Cardiac muscle cell (in vitro differentiated cells and primary cell): Measurements from ENCODE around the gene CD53. TPM values are rescaled to one million over a fixed set of nuclear protein-coding genes. Genes with fewer than 3 reads are reported as not detected.
"Not testable (repeated sequence)": the region's sequence is repeated elsewhere in the genome, so short reads cannot be mapped to it uniquely, and the experiment has no call there.

ENCODE experiments used
- DNase-seq, 2 donors: peaks; one replicate each; pipeline versions ENCODE4 v3.0.0 to v3.0.0-alpha.2; 2010 to 2017; ENCODE audit warnings: low read depth in 1 of 2, low spot score in 1 of 2
- H3K27ac ChIP-seq: fragments of 200-600 bp; sonication (generic); 2 replicates; pipeline ENCODE4 v1.5.1; 2016
- H3K27me3 ChIP-seq: fragments of 200-600 bp; sonication (generic); 2 replicates; pipeline ENCODE4 v1.6.0; 2016; ENCODE audit warnings: control low read depth
- H3K36me3 ChIP-seq: fragments of 200-600 bp; sonication (generic); 2 replicates; pipeline ENCODE4 v1.5.1; 2016; ENCODE audit warnings: control low read depth
- H3K4me1 ChIP-seq: fragments of 200-600 bp; sonication (generic); 2 replicates; pipeline ENCODE4 v1.8.1; 2017; ENCODE audit warnings: low read depth, mild to moderate bottlenecking, mixed run types
- H3K4me3 ChIP-seq: fragments of 200-600 bp; sonication (generic); 2 replicates; pipeline ENCODE4 v1.5.1; 2016; ENCODE audit warnings: mild to moderate bottlenecking
- H3K9me3 ChIP-seq: fragments of 200-600 bp; sonication (generic); 2 replicates; pipeline ENCODE4 v1.5.1; 2017; ENCODE audit warnings: low read depth, mild to moderate bottlenecking, control low read depth
- polyA plus RNA-seq: library from polyadenylated mRNA; unstranded; fragments of >200 nt; fragmentation: Nextera tagmentation; extraction: Ambion mirVana; gene quantifications from 2 replicates; pipeline ENCODE4 v1.2.1, GENCODE V29; 2016
- total RNA-seq: library from RNA; depleted of rRNA; stranded (reverse); fragments of >200 nt; gene quantifications from 2 replicates; pipeline ENCODE4 v1.2.3, GENCODE V29; 2016
- TF ChIP-seq, protein P1 (sequence below): IDR thresholded peaks from 2 replicates; pipeline ENCODE4 v1.5.1; 2012; ENCODE audit warnings: low read depth, mild to moderate bottlenecking, low read length

CD53 gene
- total and polyA plus RNA-seq, 2 experiments from 2014 or later, result not detected

DNA sequence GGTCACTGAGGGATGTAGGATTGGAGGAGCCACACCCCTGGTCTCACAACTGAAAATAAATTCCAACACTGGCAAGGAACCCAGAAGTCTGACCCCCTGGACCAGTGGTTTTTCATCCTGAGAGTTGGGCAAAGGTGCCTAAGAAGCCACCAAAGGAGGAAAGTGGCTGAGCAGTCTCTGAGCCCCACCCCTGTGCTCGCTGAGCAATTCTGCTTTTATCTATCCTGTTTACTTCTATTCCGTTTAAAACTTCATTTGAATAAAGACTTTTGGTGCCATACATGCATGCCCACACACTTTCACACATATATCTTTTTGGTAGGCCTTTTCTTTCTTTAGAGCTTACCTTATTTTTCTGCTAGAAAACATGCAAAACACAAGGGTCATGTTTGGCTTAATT lies 13.9 kb upstream of the CD53 start:
- no peaks in the 10 kb centered on the region for H3K27me3 ChIP-seq
- no peaks in the 10 kb centered on the region for H3K4me1 ChIP-seq
- DNase-seq, result no peak
- no peak overlapping the region for H3K27ac ChIP-seq
- no peak overlapping the region for H3K4me3 ChIP-seq
- no peaks in the 10 kb centered on the region for H3K9me3 ChIP-seq
- TF ChIP-seq, protein P1, sequence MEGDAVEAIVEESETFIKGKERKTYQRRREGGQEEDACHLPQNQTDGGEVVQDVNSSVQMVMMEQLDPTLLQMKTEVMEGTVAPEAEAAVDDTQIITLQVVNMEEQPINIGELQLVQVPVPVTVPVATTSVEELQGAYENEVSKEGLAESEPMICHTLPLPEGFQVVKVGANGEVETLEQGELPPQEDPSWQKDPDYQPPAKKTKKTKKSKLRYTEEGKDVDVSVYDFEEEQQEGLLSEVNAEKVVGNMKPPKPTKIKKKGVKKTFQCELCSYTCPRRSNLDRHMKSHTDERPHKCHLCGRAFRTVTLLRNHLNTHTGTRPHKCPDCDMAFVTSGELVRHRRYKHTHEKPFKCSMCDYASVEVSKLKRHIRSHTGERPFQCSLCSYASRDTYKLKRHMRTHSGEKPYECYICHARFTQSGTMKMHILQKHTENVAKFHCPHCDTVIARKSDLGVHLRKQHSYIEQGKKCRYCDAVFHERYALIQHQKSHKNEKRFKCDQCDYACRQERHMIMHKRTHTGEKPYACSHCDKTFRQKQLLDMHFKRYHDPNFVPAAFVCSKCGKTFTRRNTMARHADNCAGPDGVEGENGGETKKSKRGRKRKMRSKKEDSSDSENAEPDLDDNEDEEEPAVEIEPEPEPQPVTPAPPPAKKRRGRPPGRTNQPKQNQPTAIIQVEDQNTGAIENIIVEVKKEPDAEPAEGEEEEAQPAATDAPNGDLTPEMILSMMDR, result no peak
- no peaks in the 10 kb centered on the region for H3K36me3 ChIP-seq

DNA sequence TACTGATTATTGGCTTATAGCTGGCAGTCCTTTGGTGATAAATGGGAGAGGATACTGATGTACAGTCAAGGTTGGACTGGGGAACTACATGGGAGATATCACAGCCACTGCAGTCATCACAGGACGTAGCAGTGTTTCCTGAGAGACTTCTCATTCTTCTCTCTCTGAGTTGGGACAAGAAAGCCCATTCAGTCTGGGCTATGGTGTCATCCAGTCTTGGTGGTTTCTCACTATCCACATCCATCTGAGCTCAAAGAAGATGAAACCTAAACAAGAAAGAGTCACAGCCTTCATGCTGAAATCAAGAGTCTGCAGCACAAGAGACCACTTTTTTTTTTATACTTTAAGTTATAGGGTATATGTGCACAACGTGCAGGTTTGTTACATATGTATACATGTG lies 12.8 kb upstream of the CD53 start:
- no peaks in the 10 kb centered on the region for H3K9me3 ChIP-seq
- H3K4me3 ChIP-seq, result no peak overlapping the region
- DNase-seq, result no peak
- no peaks in the 10 kb centered on the region for H3K27me3 ChIP-seq
- no peak overlapping the region for H3K27ac ChIP-seq
- no peaks in the 10 kb centered on the region for H3K36me3 ChIP-seq
- TF ChIP-seq, protein P1, result no peak
- no peaks in the 10 kb centered on the region for H3K4me1 ChIP-seq

DNA sequence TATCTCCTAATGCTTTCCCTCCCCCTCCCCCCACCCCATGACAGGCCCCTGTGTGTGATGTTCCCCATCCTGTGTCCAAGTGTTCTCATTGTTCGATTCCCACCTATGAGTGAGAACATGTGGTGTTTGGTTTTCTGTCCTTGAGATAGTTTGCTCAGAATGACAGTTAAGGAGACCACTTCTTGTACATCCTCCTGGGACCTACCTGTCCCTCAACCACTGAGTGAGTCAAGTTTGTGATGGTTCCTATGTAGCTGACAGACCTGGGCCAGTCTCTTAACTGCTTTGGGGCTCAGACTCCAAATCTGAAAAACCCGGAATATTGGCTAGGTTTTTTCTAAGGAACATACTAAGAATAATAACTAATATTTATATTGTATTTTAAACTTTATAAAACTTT lies 12.3 kb upstream of the CD53 start:
- not testable (repeated sequence) for H3K4me3 ChIP-seq, H3K4me1 ChIP-seq, H3K27ac ChIP-seq, DNase-seq, H3K36me3 ChIP-seq, H3K27me3 ChIP-seq, H3K9me3 ChIP-seq

DNA sequence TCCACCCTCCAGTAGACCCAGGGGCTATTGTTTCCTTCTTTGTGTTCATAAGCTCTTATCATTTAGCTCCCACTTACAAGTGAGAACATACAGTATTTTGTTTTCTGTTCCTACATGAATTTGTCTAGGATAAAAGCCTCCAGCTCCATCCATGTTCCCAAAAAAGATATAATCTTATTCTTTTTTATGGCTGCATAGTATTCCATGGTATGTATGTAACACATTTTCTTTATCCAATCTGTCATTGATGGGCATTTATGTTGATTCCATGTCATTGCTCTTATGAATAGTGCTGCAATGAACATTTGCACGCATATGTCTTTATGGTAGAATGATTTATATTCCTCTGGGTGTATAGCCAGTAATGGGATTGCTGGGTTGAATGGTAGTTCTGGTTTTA lies 11.0 kb upstream of the CD53 start:
- H3K27ac ChIP-seq, H3K4me3 ChIP-seq, H3K4me1 ChIP-seq, DNase-seq, H3K9me3 ChIP-seq, H3K36me3 ChIP-seq, H3K27me3 ChIP-seq: not testable (repeated sequence)

DNA sequence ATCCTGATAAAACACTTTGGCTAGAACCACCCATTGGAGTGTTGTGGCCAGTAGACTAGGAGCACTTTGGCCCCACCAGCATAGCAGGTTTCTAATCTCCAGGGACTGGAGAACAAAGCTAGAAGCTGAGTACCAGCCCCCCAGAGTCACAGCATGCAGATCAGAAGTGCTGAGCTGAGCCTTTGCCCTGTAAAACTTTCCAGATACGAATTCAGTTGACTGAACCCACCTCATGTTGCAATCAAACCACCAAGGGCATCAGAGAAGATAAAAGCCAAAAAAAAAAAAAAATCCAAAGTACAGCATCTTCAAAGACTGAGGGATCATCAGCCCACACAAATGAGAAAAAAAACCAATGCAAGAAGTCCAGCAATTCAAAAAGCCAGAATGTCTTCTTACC lies 8.7 kb upstream of the CD53 start:
- TF ChIP-seq, protein P1, result no peak
- no peaks in the 10 kb centered on the region for H3K9me3 ChIP-seq
- no peaks in the 10 kb centered on the region for H3K27me3 ChIP-seq
- H3K4me3 ChIP-seq, result no peak overlapping the region
- no peaks in the 10 kb centered on the region for H3K36me3 ChIP-seq
- no peak for DNase-seq
- H3K4me1 ChIP-seq, result no peaks in the 10 kb centered on the region
- no peak overlapping the region for H3K27ac ChIP-seq

DNA sequence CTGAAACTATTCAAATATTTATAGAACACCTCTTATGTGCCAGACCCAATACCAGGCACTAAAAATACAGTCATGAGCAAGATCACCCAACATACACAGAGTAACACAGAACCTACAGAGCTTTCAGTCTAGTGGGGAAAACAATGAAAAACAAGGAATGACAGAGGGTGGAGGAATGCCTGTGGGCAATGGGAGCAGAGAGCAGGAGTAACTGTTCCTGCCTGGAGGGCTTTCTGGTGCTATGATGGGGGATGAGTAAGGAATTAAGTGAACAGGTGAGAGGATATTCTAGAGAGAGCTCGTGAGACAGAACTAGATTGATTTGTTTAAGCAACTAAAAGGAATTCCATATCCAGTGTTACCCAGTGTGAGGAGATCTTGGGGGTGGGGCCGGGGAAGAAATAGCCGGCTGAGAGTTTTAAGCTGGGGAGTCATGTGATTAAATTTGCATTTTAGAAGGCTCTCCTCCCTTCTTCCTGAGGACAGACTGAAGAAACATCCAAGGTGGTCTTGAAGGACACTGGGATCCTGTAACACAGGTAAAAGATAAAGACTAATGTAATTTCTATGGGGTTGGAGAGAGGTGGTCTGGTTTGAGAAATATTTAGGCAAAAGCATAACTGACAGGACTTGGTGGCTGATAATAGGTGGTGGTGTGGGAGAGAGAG lies 2.1 kb upstream of the CD53 start:
- no peak overlapping the region for H3K27ac ChIP-seq
- no peaks in the 10 kb centered on the region for H3K27me3 ChIP-seq
- TF ChIP-seq, protein P1, result no peak
- no peaks in the 10 kb centered on the region for H3K4me1 ChIP-seq
- DNase-seq, result no peak
- no peak overlapping the region for H3K4me3 ChIP-seq
- no peaks in the 10 kb centered on the region for H3K9me3 ChIP-seq
- no peaks in the 10 kb centered on the region for H3K36me3 ChIP-seq

DNA sequence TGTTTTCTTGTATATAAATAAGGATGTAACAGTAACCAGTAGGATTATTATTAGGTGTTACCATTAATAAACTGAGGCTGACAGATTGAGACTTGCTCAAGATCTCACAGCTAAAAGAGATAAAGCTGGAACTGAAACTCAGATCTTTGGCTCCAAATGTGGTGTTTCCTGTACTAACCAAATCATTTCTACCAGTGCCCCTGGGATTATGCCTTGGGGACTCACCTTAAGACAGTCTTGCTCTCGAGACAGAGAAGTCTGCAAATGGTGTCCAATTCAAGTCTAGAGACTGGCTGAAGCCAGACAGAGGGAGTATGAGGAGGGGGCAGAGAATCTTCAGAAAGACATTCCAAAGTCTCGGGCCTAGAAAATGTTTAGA lies 593 bp upstream of the CD53 start:
- no peaks in the 10 kb centered on the region for H3K4me1 ChIP-seq
- DNase-seq, result no peak
- H3K27me3 ChIP-seq, result no peaks in the 10 kb centered on the region
- no peak overlapping the region for H3K27ac ChIP-seq
- no peaks in the 10 kb centered on the region for H3K36me3 ChIP-seq
- no peaks in the 10 kb centered on the region for H3K9me3 ChIP-seq
- TF ChIP-seq, protein P1, result no peak
- no peak overlapping the region for H3K4me3 ChIP-seq
